GM12878 (cell line): ENCODE results near the gene IFITM2. TPM values are rescaled to one million over a fixed set of nuclear protein-coding genes. Genes with fewer than 3 reads are reported as not detected.
A peak's percentile ranks its signal among the peaks of the same experiment; 100 is the strongest.
"Not testable (repeated sequence)": the region's sequence is repeated elsewhere in the genome, so short reads cannot be mapped to it uniquely, and the experiment has no call there.

Experiments used
- ATAC-seq: fragments of 200-7000 bp; cut with Tn5 transposase; 3 replicates; pipeline ENCODE4 v1.9.1; 2020; ENCODE audit warnings: mild to moderate bottlenecking, moderate library complexity
- BruUV-seq: library from RNA; stranded (reverse); fragments of 400-500 nt; replicated peaks from 2 replicates; lab custom pipeline; 2021; lab: Mats Ljungman, UMichigan
- CTCF ChIA-PET: fragments of 300-600 bp; sonication (Branson Sonifier 250); formaldehyde crosslinking; extraction: SDS; loops from one replicate; lab custom pipeline; 2021; ENCODE audit warnings: inconsistent platforms; lab: Yijun Ruan, JAX
- POLR2A ChIA-PET: fragments of 350-600 bp; formaldehyde crosslinking; extraction: SDS; loops from one replicate; lab custom pipeline; 2021; ENCODE audit warnings: inconsistent platforms; lab: Charles Lee
- RAD21 ChIA-PET: fragments of 300-600 bp; sonication (Branson Sonifier 250); formaldehyde crosslinking; loops from one replicate; lab custom pipeline; 2023; ENCODE audit warnings: antibody characterized with exemption; ENCODE audit not compliant: unreplicated experiment; lab: Charles Lee
- SMC1A ChIA-PET: fragments of 300-600 bp; sonication (Branson Sonifier 250); formaldehyde crosslinking; loops from one replicate; lab custom pipeline; 2023; ENCODE audit not compliant: unreplicated experiment, uncharacterized antibody; lab: Charles Lee
- DNase-seq: peaks from one replicate; pipeline ENCODE4 v3.0.0-alpha.2; 2011; ENCODE audit warnings: low read depth, low spot score
- FAIRE-seq: peaks from 3 replicates; lab custom pipeline; 2011; peaks lifted over from hg19 to GRCh38; lab: Jason Lieb, UNC
- H2AFZ ChIP-seq: 2 replicates; pipeline ENCODE4 v1.6.0; 2011; ENCODE audit warnings: low read depth, low read length, control low read depth; ENCODE audit not compliant: control insufficient read depth
- H3K27ac ChIP-seq: 2 replicates; pipeline ENCODE4 v1.5.1; 2011; ENCODE audit warnings: control low read depth; ENCODE audit not compliant: control insufficient read depth, insufficient read depth
- H3K27me3 ChIP-seq, 2 experiments: replicated peaks in 1 of 2; 2 replicates each; pipeline versions ENCODE4 v1.6.0 to v1.6.1; 2011; ENCODE audit warnings: low read length in 1 of 2; ENCODE audit not compliant: control insufficient read depth in 2 of 2, insufficient read depth in 2 of 2
- H3K36me3 ChIP-seq, 2 experiments: 2 replicates each; pipeline ENCODE4 v1.5.1; 2011; ENCODE audit warnings: low read length in 1 of 2; ENCODE audit not compliant: control insufficient read depth in 2 of 2, insufficient read depth in 2 of 2
- H3K4me1 ChIP-seq: 2 replicates; pipeline ENCODE4 v1.6.1; 2011; ENCODE audit warnings: mild to moderate bottlenecking, low read length, moderate library complexity, mixed read lengths; ENCODE audit not compliant: control insufficient read depth, insufficient read depth
- H3K4me2 ChIP-seq: 2 replicates; pipeline ENCODE4 v1.6.0; 2011; ENCODE audit warnings: control low read depth; ENCODE audit not compliant: control insufficient read depth, insufficient read depth
- H3K4me3 ChIP-seq: fragments of 200-600 bp; sonication (generic); 2 replicates; pipeline ENCODE4 v1.5.1; 2016
- H3K79me2 ChIP-seq: 2 replicates; pipeline ENCODE4 v1.6.0; 2011; ENCODE audit warnings: low read length; ENCODE audit not compliant: control insufficient read depth, insufficient read depth
- H3K9ac ChIP-seq: 2 replicates; pipeline ENCODE4 v1.8.0; 2011; ENCODE audit warnings: low read length, control low read depth, mixed read lengths; ENCODE audit not compliant: control insufficient read depth, insufficient read depth
- H3K9me3 ChIP-seq: replicated peaks from 3 replicates; pipeline ENCODE4 v1.5.1; 2011; ENCODE audit warnings: mild to moderate bottlenecking, low read length; ENCODE audit not compliant: control insufficient read depth, insufficient read depth
- H4K20me1 ChIP-seq: 2 replicates; pipeline ENCODE4 v1.6.0; 2011; ENCODE audit not compliant: control insufficient read depth, insufficient read depth
- CBFB ChIP-seq: IDR thresholded peaks from 2 replicates; pipeline ENCODE4 v1.6.1; 2016; ENCODE audit warnings: antibody characterized with exemption, low read depth
- CTCF ChIP-seq, 3 experiments: IDR thresholded peaks in 2 of 3; conservative IDR thresholded peaks in 1 of 3; 2 replicates each; pipeline ENCODE4 v1.5.1; 2011; ENCODE audit warnings: low read depth in 3 of 3, low read length in 3 of 3, mild to moderate bottlenecking in 3 of 3, control low read depth in 2 of 3, moderate library complexity in 2 of 3, inconsistent platforms in 1 of 3, mixed read lengths in 1 of 3; ENCODE audit not compliant: control insufficient read depth in 2 of 3, insufficient read depth in 1 of 3; ENCODE audit errors: extremely low read depth in 1 of 3
- HDGF ChIP-seq: fragments of 450-650 bp; IDR thresholded peaks from 2 replicates; pipeline ENCODE4 v1.6.1; 2016; ENCODE audit warnings: antibody characterized with exemption
- LARP7 ChIP-seq: fragments of 450-650 bp; IDR thresholded peaks from 2 replicates; pipeline ENCODE4 v1.6.1; 2017; ENCODE audit warnings: mild to moderate bottlenecking
- NR2F1 ChIP-seq: fragments of 450-650 bp; conservative IDR thresholded peaks from 2 replicates; pipeline ENCODE4 v1.6.1; 2017; ENCODE audit warnings: mild to moderate bottlenecking
- RUNX3 ChIP-seq: IDR thresholded peaks from 2 replicates; pipeline ENCODE4 v1.6.1; 2012; ENCODE audit warnings: low read length, inconsistent platforms
- SMARCA5 ChIP-seq: fragments of 450-650 bp; IDR thresholded peaks from 2 replicates; pipeline ENCODE4 v1.6.1; 2017; ENCODE audit warnings: mild to moderate bottlenecking
- TCF12 ChIP-seq: IDR thresholded peaks from 2 replicates; pipeline ENCODE4 v1.6.1; 2011; ENCODE audit warnings: low read depth, mild to moderate bottlenecking, low read length
- TCF3 ChIP-seq: IDR thresholded peaks from 2 replicates; pipeline ENCODE4 v1.6.1; 2012; ENCODE audit warnings: low read depth, mild to moderate bottlenecking, low read length, borderline replicate concordance; ENCODE audit not compliant: insufficient read depth
- ZNF217 ChIP-seq: fragments of 450-650 bp; IDR thresholded peaks from 2 replicates; pipeline ENCODE4 v1.6.1; 2017; ENCODE audit warnings: antibody characterized with exemption, mild to moderate bottlenecking
- ZNF687 ChIP-seq: fragments of 450-650 bp; IDR thresholded peaks from 2 replicates; pipeline ENCODE4 v1.6.1; 2017; ENCODE audit warnings: mild to moderate bottlenecking, moderate library complexity
- WGBS: methylation state at CpG from one replicate; pipeline ENCODE4 v1.1.6; 2016; ENCODE audit warnings: low lambda C conversion rate; ENCODE audit not compliant: insufficient replicate concordance, insufficient coverage; ENCODE audit errors: missing lambda C conversion rate; 5-methylcytosine and 5-hydroxymethylcytosine counted together
- in situ Hi-C: fragments of 300-500 bp; cut with MboI; formaldehyde crosslinking; loops from 9 replicates; pipeline ENCODE4 v1.14.3; 2018; ENCODE audit warnings: mixed read lengths
- intact Hi-C: fragments of 100-400 bp; cut with micrococcal nuclease; formaldehyde crosslinking; loops from one replicate; pipeline ENCODE4 v1.14.2; 2022; ENCODE audit not compliant: unreplicated experiment
- polyA plus RNA-seq, 11 experiments: library from polyadenylated mRNA; depleted of rRNA in 4 of 11; unstranded in 6 of 11; stranded (reverse) in 5 of 11; fragments of >200 nt; fragmentation: Nextera tagmentation in 4 of 11; fragmentation: Illumina TruSeq in 1 of 11; extraction: Ambion mirVana in 4 of 11; extraction: Trizol in 1 of 11; gene quantifications; 1 replicate in 1 of 11; 2 replicates in 10 of 11; pipeline versions ENCODE4 v1.2.1 to v1.2.3, GENCODE V29; 2011 to 2016; ENCODE audit warnings: inconsistent platforms in 2 of 11, missing spikeins in 2 of 11, low read depth in 1 of 11
- total RNA-seq, 4 experiments: library from RNA; depleted of rRNA in 3 of 4; stranded (reverse); fragments of >200 nt in 3 of 4; fragmentation: Illumina TruSeq in 1 of 4; extraction: Trizol in 1 of 4; gene quantifications; 2 replicates each; pipeline versions ENCODE4 v1.2.1 to v1.2.3, GENCODE V29; 2013 to 2021
- TF ChIP-seq, protein P1 (sequence below): fragments of 450-650 bp; IDR thresholded peaks from 2 replicates; pipeline ENCODE4 v1.6.1; 2016; ENCODE audit warnings: mild to moderate bottlenecking, moderate library complexity, borderline replicate concordance

The IFITM2 gene
- total and polyA plus RNA-seq, 10 of the 15 experiments (the other 5 are each of a cell fraction or from before 2014, with no cell fraction given), result 116 to 3,672 (median 724) TPM

DNA sequence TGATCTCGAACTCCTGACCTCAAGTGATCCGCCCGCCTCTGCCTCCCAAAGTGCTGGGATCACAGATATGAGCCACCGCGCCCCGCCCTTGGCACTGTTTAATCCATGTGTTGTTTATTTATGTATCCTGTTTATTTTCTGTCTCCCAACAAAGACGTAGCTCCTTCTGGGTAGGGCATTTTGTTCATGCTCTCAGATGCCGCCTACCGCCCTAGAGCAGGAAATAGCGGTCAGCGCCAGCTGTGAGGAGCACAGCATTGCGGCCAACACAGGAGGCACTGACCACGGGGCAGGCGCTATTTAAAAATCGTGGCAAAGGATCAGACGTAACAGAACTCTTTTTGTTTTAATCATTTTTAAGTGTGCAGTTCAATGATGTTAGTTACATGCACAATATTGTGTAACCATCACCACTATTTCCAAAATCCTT, 38.9 kb upstream of the IFITM2 start:
- ChIA-PET CTCF (interaction anchor here (0.7 to 4.2 kb wide), 8 partner anchors 11 to 175 kb away, joined by 3 to 37 read pairs (median 4); no protein-coding TSS in a partner anchor), POLR2A (interaction anchor here (0.6 to 2.5 kb wide), 9 partner anchors 18 to 86 kb away, joined by 3 to 35 read pairs (median 10); partner anchors contain the start of genes BET1L, PGGHG and RIC8A), RAD21 (interaction anchor here (0.7 to 2.2 kb wide), 9 partner anchors 11 to 139 kb away, joined by 3 to 36 read pairs (median 5); partner anchors contain the start of genes BET1L, PSMD13 and RIC8A), SMC1A (interaction anchor here (0.7 to 2.7 kb wide), 8 partner anchors 18 to 87 kb away, joined by 3 to 8 read pairs (median 4); partner anchors contain the start of genes BET1L and RIC8A)
- H3K4me1 ChIP-seq, result peaks cover 14% of the 10 kb centered on the region
- 2% methylated on average over 16 of the region's 16 CpGs for WGBS
- H3K9me3 ChIP-seq, H3K79me2 ChIP-seq, FAIRE-seq, H3K27me3 ChIP-seq, H3K36me3 ChIP-seq, H4K20me1 ChIP-seq, in situ Hi-C loops, H2AFZ ChIP-seq: not testable (repeated sequence)
- peak overlapping the region; percentile 78 for H3K4me3 ChIP-seq
- TSS peak; percentile 100 for BruUV-seq
- peak overlapping the region; percentile 71 for H3K9ac ChIP-seq
- intact Hi-C loops, result loop anchor here (1.0 to 10.0 kb wide), 4 partner anchors 32 to 86 kb away; partner anchors contain the start of genes BET1L, PSMD13, RIC8A and SIRT3
- ATAC-seq (peak; percentile 82), DNase-seq (peak; percentile 65)
- peak overlapping the region; percentile 89 for H3K4me2 ChIP-seq
- H3K27ac ChIP-seq, result peak overlapping the region; percentile 88
- peak; percentile 44; the same call in 1 of the 2 replicates for TF ChIP-seq NR2F1
- peak; percentile 14; the same call in 1 of the 2 replicates for TF ChIP-seq ZNF687
- 0 out of 2 replicates have a peak, but pooled peaks have one; percentile 30 for TF ChIP-seq ZNF217
- peak in 1 of 3 experiments; percentile 14; a peak in 1 of 6 replicates for TF ChIP-seq CTCF (IDR thresholded peaks at IDR 0.05 in 2 of 3, conservative IDR thresholded peaks at IDR 0.05 in 1 of 3; ENCODE audit: control insufficient read depth in 2 of 3, extremely low read depth in 1 of 3, insufficient read depth in 1 of 3, low read depth in 3 of 3, low read length in 3 of 3)
- TF ChIP-seq, protein P1, sequence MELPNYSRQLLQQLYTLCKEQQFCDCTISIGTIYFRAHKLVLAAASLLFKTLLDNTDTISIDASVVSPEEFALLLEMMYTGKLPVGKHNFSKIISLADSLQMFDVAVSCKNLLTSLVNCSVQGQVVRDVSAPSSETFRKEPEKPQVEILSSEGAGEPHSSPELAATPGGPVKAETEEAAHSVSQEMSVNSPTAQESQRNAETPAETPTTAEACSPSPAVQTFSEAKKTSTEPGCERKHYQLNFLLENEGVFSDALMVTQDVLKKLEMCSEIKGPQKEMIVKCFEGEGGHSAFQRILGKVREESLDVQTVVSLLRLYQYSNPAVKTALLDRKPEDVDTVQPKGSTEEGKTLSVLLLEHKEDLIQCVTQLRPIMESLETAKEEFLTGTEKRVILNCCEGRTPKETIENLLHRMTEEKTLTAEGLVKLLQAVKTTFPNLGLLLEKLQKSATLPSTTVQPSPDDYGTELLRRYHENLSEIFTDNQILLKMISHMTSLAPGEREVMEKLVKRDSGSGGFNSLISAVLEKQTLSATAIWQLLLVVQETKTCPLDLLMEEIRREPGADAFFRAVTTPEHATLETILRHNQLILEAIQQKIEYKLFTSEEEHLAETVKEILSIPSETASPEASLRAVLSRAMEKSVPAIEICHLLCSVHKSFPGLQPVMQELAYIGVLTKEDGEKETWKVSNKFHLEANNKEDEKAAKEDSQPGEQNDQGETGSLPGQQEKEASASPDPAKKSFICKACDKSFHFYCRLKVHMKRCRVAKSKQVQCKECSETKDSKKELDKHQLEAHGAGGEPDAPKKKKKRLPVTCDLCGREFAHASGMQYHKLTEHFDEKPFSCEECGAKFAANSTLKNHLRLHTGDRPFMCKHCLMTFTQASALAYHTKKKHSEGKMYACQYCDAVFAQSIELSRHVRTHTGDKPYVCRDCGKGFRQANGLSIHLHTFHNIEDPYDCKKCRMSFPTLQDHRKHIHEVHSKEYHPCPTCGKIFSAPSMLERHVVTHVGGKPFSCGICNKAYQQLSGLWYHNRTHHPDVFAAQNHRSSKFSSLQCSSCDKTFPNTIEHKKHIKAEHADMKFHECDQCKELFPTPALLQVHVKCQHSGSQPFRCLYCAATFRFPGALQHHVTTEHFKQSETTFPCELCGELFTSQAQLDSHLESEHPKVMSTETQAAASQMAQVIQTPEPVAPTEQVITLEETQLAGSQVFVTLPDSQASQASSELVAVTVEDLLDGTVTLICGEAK, result peak; percentile 18; the same call in 1 of the 2 replicates
- peak; percentile 95 for TF ChIP-seq TCF12
- TF ChIP-seq HDGF, result 0 out of 2 replicates have a peak, but pooled peaks have one; percentile 40
- peak; percentile 88; the same call in 1 of the 2 replicates for TF ChIP-seq SMARCA5
- TF ChIP-seq TCF3, result peak; percentile 86
- TF ChIP-seq LARP7, result 0 out of 2 replicates have a peak, but pooled peaks have one; percentile 29
- 0 out of 2 replicates have a peak, but pooled peaks have one; percentile 20 for TF ChIP-seq CBFB
- peak; percentile 86 for TF ChIP-seq RUNX3
